Activated CD4-positive, alpha-beta T cell treated with anti-CD3 and anti-CD28 coated beads for 4 hours (primary cell): ENCODE results near the gene SLC17A1.
"Not testable (repeated sequence)": the region's sequence is repeated elsewhere in the genome, so short reads cannot be mapped to it uniquely, and the experiment has no call there.

Source experiments
- DNase-seq, 2 donors: peaks; one replicate each; pipeline ENCODE4 v3.0.0-alpha.2; 2020

The SLC17A1 gene

DNA sequence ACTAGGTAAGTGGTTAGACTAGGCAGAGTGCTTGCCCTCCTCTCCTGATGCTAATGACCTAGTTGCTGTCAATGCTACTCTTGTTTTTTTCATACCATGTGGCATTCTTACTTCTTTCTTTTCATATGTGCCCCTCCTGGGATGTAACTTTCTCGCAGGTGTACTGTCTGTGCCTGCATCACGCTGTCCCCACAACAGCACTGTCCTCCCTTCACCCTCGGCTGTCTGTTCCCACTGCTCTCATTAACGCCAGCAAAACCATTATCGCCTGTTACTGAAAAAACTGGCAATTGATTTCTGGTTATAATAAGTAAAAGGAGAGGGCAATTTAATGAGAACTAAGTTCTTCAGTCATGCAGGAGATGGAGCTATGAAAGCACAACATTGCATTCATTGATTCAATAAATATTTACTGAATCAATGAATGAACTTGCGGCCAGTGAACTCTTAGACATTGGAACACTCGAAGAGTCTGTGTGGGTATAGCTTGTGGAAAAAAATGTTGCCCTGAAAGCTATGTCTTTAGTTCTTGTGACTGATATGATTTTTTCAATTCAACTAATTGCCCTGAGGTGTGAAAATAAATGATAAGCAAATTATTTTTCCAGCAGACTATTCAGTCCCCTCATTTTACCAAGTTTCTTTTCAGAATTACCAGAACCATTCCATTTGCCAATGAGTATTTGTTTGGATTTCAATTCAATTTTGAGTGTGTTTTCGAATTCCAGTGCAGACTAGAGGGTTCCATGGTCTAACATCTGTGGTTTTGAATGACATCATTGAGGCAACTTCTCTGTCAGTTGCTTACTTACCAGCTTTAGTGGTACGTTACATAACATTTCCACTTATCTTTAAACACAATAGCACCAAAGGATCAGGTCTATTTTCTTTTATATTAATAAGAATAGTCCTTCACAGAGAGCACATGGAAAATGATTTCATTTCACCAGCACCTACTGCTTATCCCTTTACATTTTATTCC, 75.2 kb downstream of the SLC17A1 start:
- no peak for DNase-seq

DNA sequence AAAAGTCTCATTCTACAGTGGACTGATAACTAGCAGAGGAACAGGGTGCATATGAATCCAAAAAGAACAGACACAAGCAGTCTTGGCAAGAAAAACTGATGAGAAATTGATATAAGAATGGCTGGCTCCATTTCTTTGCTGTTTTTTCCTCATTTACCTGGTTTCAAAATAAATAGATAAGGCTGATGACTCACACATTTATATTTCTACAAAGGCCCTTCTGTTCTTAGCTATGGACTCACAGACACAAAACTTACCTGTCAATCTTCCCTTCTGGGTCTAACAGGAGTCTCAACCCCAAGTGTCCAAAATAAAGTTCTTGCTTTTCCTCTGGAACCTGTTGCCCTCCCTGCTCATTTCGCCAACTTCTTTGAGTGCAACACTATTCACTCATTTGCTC, 76.4 kb downstream of the SLC17A1 start:
- DNase-seq: no peak

GRCh38 chr6:25754535-25754934, 77.3 kb downstream of the SLC17A1 start, which contains the start of gene SLC17A4:
SLC17A4 (plus strand) TSS chr6:25754742; CDS start chr6:25761963, 7,221 bp downstream.
- DNase-seq: no peak

DNA sequence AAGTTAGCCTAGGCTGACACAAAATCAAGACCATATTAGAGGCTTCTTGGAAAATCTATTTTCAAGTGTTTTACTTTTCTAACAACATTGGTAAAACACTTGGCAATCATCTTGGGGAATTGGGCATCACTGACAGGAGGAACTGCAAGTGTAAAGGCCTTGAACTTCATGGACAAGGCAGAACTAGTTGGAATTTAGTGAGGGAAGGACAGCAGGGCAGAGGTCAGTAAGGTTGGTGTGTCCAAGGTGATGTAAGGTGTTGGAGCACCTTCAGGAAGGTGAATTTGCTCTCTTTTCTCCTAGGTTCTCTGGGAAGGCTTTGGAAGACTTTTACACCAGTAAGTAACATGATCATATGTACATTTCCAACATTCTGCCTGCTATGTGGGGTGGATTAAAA, 78.8 kb downstream of the SLC17A1 start:
- no peak for DNase-seq

DNA sequence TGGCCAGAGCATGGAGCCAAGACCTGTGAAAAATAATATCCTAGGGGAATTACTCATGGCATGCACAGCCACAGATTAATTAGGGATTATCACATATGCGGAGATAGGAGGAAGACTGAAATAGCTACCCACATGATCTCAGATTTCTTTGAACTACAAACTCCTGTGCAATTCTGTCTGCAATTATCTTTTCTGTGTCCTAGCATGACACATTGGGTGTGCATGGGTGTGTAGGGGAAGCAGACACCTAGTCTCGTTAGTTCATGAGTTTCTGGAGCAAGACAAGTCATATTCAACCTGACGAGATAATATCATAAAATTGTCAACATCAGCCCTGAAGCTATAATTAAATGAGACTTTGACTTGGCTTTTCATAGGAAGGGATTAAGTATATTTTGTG, 80.9 kb downstream of the SLC17A1 start:
- no peak for DNase-seq

GRCh38 chr6:25749837-25750236, 82.0 kb downstream of the SLC17A1 start:
- no peak for DNase-seq

DNA sequence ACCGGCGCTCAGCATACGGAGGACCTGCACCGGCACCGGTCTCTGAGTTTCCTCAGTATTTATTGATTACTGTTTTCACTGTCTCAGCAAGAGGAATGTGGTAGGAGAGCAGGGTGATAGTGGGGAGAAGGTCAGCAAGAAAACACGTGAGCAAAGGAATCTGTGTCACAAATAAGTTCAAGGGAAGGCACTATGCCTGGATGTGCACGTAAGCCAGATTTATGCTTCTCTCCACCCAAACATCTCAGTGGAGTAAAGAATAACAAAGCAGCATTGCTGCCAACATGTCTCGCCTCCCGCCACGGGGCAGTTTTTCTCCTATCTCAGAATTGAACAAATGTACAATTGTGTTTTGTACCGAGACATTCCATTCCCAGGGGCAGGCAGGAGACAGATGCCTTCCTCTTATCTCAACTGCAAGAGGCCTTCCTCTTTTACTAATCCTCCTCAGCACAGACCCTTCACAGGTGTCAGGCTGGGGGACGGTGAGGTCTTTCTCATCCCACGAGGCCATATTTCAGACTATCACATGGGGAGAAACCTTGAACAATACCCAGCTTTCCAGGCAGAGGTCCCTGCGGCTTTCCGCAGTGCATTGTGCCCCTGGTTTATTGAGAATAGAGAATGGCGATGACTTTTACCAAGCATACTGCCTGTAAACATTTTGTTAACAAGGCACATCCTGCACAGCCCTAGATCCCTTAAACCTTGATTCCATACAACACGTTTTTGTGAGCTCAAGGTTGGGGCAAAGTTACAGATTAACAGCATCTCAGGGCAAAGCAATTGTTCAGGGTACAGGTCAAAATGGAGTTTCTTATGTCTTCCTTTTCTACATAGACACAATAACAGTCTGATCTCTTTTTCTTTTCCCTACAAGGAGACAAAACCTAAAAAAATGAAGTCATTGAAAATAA, 83.0 kb downstream of the SLC17A1 start:
- DNase-seq: not testable (repeated sequence)

DNA sequence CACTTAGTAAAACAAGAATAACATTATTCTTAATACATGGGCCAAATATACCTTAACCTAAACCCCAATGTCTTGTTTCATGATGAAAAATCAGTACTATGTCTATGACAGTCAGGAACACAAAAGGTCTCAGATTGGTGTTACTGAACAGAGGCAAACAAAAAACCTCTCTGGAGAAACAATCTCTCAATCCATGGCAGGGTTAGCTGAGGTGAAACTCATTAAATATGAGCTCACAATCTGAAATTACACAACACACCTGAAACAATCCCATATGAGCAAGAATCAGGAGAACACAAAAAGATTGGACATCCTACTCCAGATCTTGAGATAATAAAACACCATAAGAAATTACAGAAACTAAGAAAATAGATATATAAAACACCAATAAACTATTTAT, 83.8 kb downstream of the SLC17A1 start:
- no peak for DNase-seq

DNA sequence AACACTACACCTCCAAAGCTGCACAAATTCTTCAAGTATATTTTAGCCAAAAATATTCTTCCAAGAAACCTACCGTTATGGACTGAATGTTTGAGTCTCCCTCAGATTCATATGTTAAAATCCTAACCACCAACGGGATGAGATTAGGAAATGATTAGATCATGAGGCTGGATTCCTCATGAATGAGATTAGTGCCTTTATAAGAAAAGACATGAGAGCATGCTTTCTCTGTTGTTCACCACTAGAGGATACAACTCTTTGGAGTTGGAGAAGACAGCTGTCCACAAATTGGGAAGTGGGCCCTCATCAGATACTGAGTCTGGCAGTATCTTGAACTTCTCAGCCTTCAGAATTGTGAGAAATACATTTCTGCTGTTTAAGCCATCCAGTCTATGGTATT, 84.4 kb downstream of the SLC17A1 start:
- no peak for DNase-seq

DNA sequence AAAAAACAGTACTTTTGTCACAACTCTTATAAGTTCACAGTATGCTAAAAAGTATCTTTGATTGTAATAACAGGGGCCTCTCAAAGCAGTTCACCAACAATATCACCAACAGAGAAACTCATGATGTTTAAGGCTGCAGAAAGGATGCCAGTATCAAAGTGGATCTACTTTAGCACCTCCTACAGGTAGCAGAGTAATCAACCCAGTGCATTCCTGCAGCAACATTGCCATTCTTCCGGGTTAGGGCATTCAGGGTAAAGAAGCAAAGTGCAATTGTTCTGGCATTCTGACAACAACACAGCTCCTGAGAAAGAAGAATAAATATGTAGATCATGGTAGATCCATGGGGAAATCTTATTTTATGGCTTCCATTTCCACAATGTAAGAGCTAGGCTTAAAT, 84.9 kb downstream of the SLC17A1 start:
- no peak for DNase-seq

GRCh38 chr6:25745836-25746235, 86.0 kb downstream of the SLC17A1 start:
- DNase-seq: no peak

DNA sequence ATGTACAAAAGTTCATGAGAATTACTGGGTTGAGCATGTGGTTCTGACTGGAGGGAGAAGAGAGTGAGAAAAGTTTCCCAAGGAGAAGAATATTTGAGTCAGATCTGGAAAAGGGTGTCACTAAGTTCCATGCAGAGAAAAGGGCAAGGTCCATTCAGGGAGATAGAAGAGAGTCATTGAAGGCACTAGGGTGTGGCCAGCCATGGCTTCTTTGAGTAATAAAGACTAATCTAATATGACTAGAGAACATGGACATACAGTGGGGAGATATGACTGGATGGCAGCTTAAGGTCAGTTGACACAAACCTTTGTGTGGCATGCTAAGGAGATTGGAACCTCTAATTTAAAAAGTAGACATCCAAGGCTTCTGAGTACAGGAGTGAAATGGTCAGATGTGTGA, 88.0 kb downstream of the SLC17A1 start:
- DNase-seq: no peak

GRCh38 chr6:25735261-25735660, 96.6 kb downstream of the SLC17A1 start:
- DNase-seq: no peak
